Lower leg skin (tissue), 4 donors: Measurements from ENCODE around the gene MYO1B. TPM values are rescaled to one million over a fixed set of nuclear protein-coding genes. Genes with fewer than 3 reads are reported as not detected.

Source experiments
- DNase-seq, 2 donors: peaks; one replicate each; pipeline ENCODE4 v3.0.0-alpha.2; 2019; ENCODE audit warnings: low spot score in 2 of 2
- H3K4me3 ChIP-seq: fragments of 200-600 bp; sonication (generic); 2 replicates; pipeline ENCODE4 v1.5.1; 2017; ENCODE audit warnings: mild to moderate bottlenecking, low read depth; ENCODE audit not compliant: poor library complexity, severe bottlenecking
- CTCF ChIP-seq, 3 donors: fragments of 450-650 bp; IDR thresholded peaks; one replicate each; pipeline ENCODE4 v1.5.1; 2016; ENCODE audit warnings: antibody characterized with exemption in 3 of 3, mild to moderate bottlenecking in 3 of 3, moderate library complexity in 2 of 3
- POLR2A ChIP-seq, 2 donors: fragments of 450-650 bp; IDR thresholded peaks; one replicate each; pipeline ENCODE4 v1.6.1; 2016 to 2017; ENCODE audit warnings: antibody characterized with exemption in 2 of 2, mild to moderate bottlenecking in 1 of 2, moderate library complexity in 1 of 2
- WGBS, 2 donors: methylation state at CpG; one replicate each; pipeline ENCODE4 v1.1.5; 2018; 5-methylcytosine and 5-hydroxymethylcytosine counted together
- intact Hi-C: fragments of 100-400 bp; cut with DNase I; formaldehyde crosslinking; loops from one replicate; pipeline ENCODE4 v1.15.0; 2023; ENCODE audit warnings: low total_unique reads
- total RNA-seq, 4 donors: library from RNA; depleted of rRNA; stranded (reverse); fragments of >200 nt; gene quantifications; one replicate each; pipeline ENCODE4 v1.1.0, GENCODE V29; 2016

MYO1B gene
- total RNA-seq, 4 donors from 2014 or later: 24.6 to 53.0 (median 36.9) TPM

- no peak overlapping the region for H3K4me3 ChIP-seq
- DNase-seq: peak in 1 of 2 donors; percentile 69
- 53 to 55% methylated on average over 6 of the region's 6 CpGs for WGBS, 2 donors
- TF ChIP-seq CTCF (IDR thresholded peaks at IDR 0.05): no peak
- no peak for TF ChIP-seq POLR2A (IDR thresholded peaks at IDR 0.05)
- intact Hi-C loops: loop anchor here (5.0 kb wide), 1 partner anchor 618 kb away; no protein-coding TSS in a partner anchor
Measured at GRCh38 chr2:191333911-191334357, 88.7 kb downstream of the MYO1B start.

GRCh38 chr2:191335875-191336464, 90.8 kb downstream of the MYO1B start:
- 85 to 88% methylated on average over 3 of the region's 3 CpGs for WGBS, 2 donors
- intact Hi-C loops: no loop called here
- no peak for DNase-seq
- no peak for TF ChIP-seq POLR2A (IDR thresholded peaks at IDR 0.05)
- no peak for TF ChIP-seq CTCF (IDR thresholded peaks at IDR 0.05)
- no peak overlapping the region for H3K4me3 ChIP-seq

GRCh38 chr2:191341436-191341835, 96.2 kb downstream of the MYO1B start:
- no peak for TF ChIP-seq CTCF (IDR thresholded peaks at IDR 0.05)
- no peak for TF ChIP-seq POLR2A (IDR thresholded peaks at IDR 0.05)
- no peak overlapping the region for H3K4me3 ChIP-seq
- intact Hi-C loops: no loop called here
- WGBS, 2 donors: 71 to 77% methylated on average over 3 of the region's 3 CpGs
- DNase-seq: no peak

- WGBS, 2 donors: 57 to 60% methylated on average over 2 of the region's 2 CpGs
- no peak for DNase-seq
- no peak overlapping the region for H3K4me3 ChIP-seq
- intact Hi-C loops: no loop called here
- no peak for TF ChIP-seq POLR2A (IDR thresholded peaks at IDR 0.05)
- TF ChIP-seq CTCF (IDR thresholded peaks at IDR 0.05): no peak
Measured at GRCh38 chr2:191343796-191344338, 98.7 kb downstream of the MYO1B start.

GRCh38 chr2:191345788-191346187, 100.6 kb downstream of the MYO1B start:
- H3K4me3 ChIP-seq: no peak overlapping the region
- TF ChIP-seq CTCF (IDR thresholded peaks at IDR 0.05) (no peak), POLR2A (IDR thresholded peaks at IDR 0.05) (no peak)
- no peak for DNase-seq
- intact Hi-C loops: no loop called here

- TF ChIP-seq POLR2A (IDR thresholded peaks at IDR 0.05): no peak
- no peak for TF ChIP-seq CTCF (IDR thresholded peaks at IDR 0.05)
- no peak for DNase-seq
- no peak overlapping the region for H3K4me3 ChIP-seq
- intact Hi-C loops: no loop called here
- 89 to 90% methylated on average over 2 of the region's 2 CpGs for whole genome bisulfite sequencing, 2 donors
Measured at GRCh38 chr2:191347154-191347553, 102.0 kb downstream of the MYO1B start.
